Thoracic aorta (tissue), 2 donors: ENCODE results near the gene FIGLA. TPM values are rescaled to one million over a fixed set of nuclear protein-coding genes. Genes with fewer than 3 reads are reported as not detected.
"Not testable (repeated sequence)": the region's sequence is repeated elsewhere in the genome, so short reads cannot be mapped to it uniquely, and the experiment has no call there.

Experiments used
- ATAC-seq: fragments of 150-250 bp; one replicate; pipeline ENCODE4 v1.8.0; 2017; ENCODE audit warnings: low read depth; ENCODE audit not compliant: insufficient number of reproducible peaks, low FRiP score
- DNase-seq: peaks from one replicate; pipeline ENCODE4 v3.0.0-alpha.2; 2020; ENCODE audit warnings: low spot score
- H3K27ac ChIP-seq, 2 donors: fragments of 200-600 bp; sonication (generic); 1 replicate in 1 of 2; 2 replicates in 1 of 2; pipeline ENCODE4 v1.5.1; 2016; ENCODE audit warnings: mild to moderate bottlenecking in 2 of 2, moderate library complexity in 2 of 2
- H3K27me3 ChIP-seq: fragments of 200-600 bp; sonication (generic); replicated peaks from 2 replicates; pipeline ENCODE4 v1.6.0; 2016; ENCODE audit warnings: mild to moderate bottlenecking; ENCODE audit not compliant: insufficient read depth
- H3K36me3 ChIP-seq: fragments of 200-600 bp; sonication (generic); one replicate; pipeline ENCODE4 v1.5.1; 2016
- H3K4me1 ChIP-seq, 2 donors: fragments of 200-600 bp; sonication (generic); 1 replicate in 1 of 2; 2 replicates in 1 of 2; pipeline versions ENCODE4 v1.5.1 to v1.6.0; 2016; ENCODE audit warnings: low read depth in 2 of 2, mild to moderate bottlenecking in 1 of 2; ENCODE audit not compliant: control insufficient read depth in 1 of 2
- H3K4me3 ChIP-seq: fragments of 200-600 bp; sonication (generic); 2 replicates; pipeline ENCODE4 v1.5.1; 2016; ENCODE audit warnings: mild to moderate bottlenecking
- H3K9me3 ChIP-seq: fragments of 200-600 bp; sonication (generic); 2 replicates; pipeline ENCODE4 v1.5.1; 2016
- CTCF ChIP-seq: fragments of 200-600 bp; sonication (generic); IDR thresholded peaks from one replicate; pipeline ENCODE4 v1.5.1; 2019; ENCODE audit warnings: antibody characterized with exemption
- total RNA-seq, 2 donors: library from RNA; depleted of rRNA; stranded (reverse); fragments of >200 nt; gene quantifications; one replicate each; pipeline versions ENCODE4 v1.1.0 to v1.2.3, GENCODE V29; 2016

FIGLA gene
- total RNA-seq, 2 donors from 2014 or later = not detected

- ATAC-seq = no peak
- no peak overlapping the region for H3K4me3 ChIP-seq
- no peak for TF ChIP-seq CTCF
Measured at GRCh38 chr2:70799706-70800105, 9.3 kb upstream of the FIGLA start.

GRCh38 chr2:70797996-70798395, 7.6 kb upstream of the FIGLA start:
- not testable (repeated sequence) for ATAC-seq, H3K4me3 ChIP-seq, DNase-seq, H3K27ac ChIP-seq, H3K9me3 ChIP-seq, H3K36me3 ChIP-seq, H3K4me1 ChIP-seq, H3K27me3 ChIP-seq

More at GRCh38 chr2:70799706-70800105, 9.3 kb upstream of the FIGLA start:
- Histone ChIP-seq H3K9me3 (no peaks in the 10 kb centered on the region), H3K27me3 (no peaks in the 10 kb centered on the region), H3K27ac (no peak overlapping the region), H3K36me3 (no peaks in the 10 kb centered on the region), H3K4me1 (no peaks in the 10 kb centered on the region)
- no peak for DNase-seq

- H3K36me3 ChIP-seq = no peaks in the 10 kb centered on the region
- no peaks in the 10 kb centered on the region for H3K4me1 ChIP-seq
- ATAC-seq (no peak), DNase-seq (no peak)
- no peaks in the 10 kb centered on the region for H3K9me3 ChIP-seq
- H3K27ac ChIP-seq = no peak overlapping the region
- TF ChIP-seq CTCF = no peak
- no peak overlapping the region for H3K4me3 ChIP-seq
- H3K27me3 ChIP-seq = no peaks in the 10 kb centered on the region
Measured at GRCh38 chr2:70797506-70797905, 7.1 kb upstream of the FIGLA start.

GRCh38 chr2:70796262-70796661, 5.8 kb upstream of the FIGLA start:
- Histone ChIP-seq H3K36me3 (no peaks in the 10 kb centered on the region), H3K9me3 (no peaks in the 10 kb centered on the region), H3K27me3 (no peaks in the 10 kb centered on the region), H3K4me3 (no peak overlapping the region), H3K27ac (no peak overlapping the region), H3K4me1 (no peaks in the 10 kb centered on the region)
- TF ChIP-seq CTCF = no peak
- no peak for DNase-seq
- ATAC-seq = no peak

- no peak for TF ChIP-seq CTCF
- peaks cover 0 to 2% of the 10 kb centered on the region in 2 donors for H3K4me1 ChIP-seq
- H3K9me3 ChIP-seq = no peaks in the 10 kb centered on the region
- no peak overlapping the region for H3K4me3 ChIP-seq
- H3K27ac ChIP-seq = no peak overlapping the region
- DNase-seq = no peak
- no peaks in the 10 kb centered on the region for H3K27me3 ChIP-seq
- ATAC-seq = no peak
- no peaks in the 10 kb centered on the region for H3K36me3 ChIP-seq
Measured at GRCh38 chr2:70795164-70795995, 4.9 kb upstream of the FIGLA start.
